Stimulated activated CD8-positive, alpha-beta memory T cell treated with anti-CD3 and anti-CD28 coated beads, Interleukin-2, amount 100 ng/mL, for 48 hours (primary cell): ENCODE results near the gene DDX50.
"Not testable (repeated sequence)": the region's sequence is repeated elsewhere in the genome, so short reads cannot be mapped to it uniquely, and the experiment has no call there.

Experiments
- DNase-seq, 2 donors: peaks; one replicate each; pipeline ENCODE4 v3.0.0-alpha.2; 2020; ENCODE audit warnings: low read depth in 2 of 2

Gene DDX50, protein sequence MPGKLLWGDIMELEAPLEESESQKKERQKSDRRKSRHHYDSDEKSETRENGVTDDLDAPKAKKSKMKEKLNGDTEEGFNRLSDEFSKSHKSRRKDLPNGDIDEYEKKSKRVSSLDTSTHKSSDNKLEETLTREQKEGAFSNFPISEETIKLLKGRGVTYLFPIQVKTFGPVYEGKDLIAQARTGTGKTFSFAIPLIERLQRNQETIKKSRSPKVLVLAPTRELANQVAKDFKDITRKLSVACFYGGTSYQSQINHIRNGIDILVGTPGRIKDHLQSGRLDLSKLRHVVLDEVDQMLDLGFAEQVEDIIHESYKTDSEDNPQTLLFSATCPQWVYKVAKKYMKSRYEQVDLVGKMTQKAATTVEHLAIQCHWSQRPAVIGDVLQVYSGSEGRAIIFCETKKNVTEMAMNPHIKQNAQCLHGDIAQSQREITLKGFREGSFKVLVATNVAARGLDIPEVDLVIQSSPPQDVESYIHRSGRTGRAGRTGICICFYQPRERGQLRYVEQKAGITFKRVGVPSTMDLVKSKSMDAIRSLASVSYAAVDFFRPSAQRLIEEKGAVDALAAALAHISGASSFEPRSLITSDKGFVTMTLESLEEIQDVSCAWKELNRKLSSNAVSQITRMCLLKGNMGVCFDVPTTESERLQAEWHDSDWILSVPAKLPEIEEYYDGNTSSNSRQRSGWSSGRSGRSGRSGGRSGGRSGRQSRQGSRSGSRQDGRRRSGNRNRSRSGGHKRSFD

DNA sequence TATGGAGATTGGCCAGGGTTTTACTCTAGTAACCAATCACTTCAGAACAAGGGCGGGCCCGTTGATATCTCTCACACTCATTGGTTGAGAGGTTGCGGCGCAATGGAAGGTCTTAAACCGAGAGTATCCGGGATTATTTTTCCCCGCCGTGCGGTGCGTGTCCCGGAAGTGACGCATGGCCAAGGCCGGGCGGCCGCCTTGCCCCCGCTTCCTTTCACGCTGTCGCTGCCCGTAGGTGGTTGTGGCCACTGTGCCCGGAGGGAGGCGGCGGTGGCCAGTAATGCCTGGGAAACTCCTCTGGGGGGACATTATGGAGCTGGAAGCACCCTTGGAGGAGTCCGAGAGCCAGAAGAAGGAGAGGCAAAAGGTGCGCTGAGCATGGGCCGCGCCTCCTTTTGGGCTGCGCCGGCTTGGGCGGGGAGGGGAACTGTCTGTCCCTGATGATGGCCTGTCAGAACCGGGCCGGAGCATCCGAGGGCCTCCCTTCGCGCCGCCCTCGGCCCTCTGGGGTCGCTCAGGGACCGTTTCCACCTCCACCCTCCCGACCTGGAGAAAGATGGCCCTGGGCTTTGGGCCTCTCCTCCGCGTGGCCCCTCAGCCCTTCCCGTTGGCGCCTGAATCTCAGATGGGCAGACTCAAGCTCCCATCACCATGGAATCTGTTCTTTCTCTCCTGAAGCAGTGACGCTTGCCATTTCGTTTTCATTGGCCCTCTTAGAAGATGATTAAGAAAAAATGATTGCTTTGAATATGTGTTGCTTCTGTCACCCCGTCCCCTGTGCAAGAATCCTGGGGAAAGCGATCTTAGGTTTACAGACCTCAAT is at the start of gene DDX50:
Gene DDX50 (plus strand): TSS at position 211 of the 823 bp plus-strand sequence. CDS start 70 bp downstream, at position 281.
- peak; percentile 91 to 94 for DNase-seq

DNA sequence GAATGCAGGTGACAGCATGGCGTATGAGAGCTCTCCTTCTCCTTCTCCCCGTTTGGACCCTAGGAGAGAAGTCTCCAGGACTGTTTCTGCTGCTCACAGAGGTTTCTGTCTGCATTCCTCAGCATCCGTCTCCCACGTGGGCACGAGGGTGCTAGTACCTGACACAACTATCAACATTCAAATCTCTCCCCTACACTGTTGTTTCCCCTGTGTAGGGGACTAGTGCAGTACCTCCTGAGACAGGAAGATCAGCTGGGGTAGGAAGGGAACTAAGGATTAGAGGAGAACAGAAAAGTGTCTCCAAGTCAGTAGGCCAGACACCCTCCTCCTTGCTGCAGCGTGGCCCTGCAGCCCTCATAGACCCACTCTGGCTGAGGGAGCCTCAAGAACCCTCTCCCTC is 44.8 kb upstream of the DDX50 start:
- DNase-seq = no peak

DNA sequence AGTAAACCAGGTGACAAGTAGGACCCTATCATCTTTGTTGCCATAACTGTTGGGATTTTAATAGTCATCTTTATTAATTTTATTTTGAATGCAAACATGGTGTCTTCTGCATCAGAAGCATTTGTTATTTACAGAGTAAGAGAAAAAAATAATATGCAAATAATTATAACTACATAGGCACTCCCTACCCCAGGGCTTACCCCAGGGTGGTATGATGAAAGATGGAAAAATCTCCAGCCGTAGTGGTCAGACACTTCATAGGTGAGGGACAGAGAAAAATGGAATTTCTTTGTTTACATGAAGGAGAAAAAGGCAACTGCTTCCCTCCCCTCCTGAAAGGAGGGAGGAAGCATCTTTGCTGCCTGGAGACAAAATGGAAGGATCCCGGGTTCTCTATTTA is 44.1 kb upstream of the DDX50 start:
- no peak for DNase-seq

DNA sequence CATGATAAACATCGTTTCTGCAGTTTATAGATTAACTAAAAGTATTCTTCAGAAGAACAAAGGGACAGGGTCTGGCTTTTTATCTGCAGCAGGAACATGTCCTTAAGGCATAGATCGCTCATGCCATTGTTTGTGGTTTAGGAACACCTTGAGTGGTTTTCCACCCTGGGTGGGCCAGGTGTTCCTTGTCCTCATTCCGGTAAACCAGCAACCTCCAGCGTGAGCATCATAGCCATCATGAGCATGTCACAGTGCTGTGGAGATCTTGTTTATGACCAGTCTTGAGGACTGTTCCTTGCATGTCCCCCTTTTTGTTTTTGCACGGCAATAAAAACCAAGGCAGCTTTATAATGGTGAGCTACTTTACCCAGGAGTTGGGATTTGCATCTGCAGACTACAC is 39.9 kb upstream of the DDX50 start:
- DNase-seq = no peak

DNA sequence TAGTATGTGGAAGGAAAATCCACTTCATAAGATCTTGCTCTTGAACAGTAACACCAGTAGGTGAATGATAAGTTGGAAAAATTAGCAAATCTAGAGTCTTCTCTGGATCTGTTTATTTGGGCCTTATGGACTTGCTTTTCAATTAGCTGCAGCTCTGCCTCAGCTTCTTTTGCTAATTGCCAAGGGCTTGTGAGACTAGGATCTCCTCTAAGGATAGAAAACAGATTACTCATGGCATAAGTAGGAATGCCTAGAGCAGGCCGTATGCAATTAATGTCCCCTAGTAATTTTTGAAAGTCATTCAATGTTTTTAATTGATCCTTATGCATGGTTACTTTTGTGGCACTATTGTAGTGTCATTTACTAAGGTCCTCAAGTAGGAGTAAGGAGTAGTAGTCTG is 36.5 kb upstream of the DDX50 start:
- DNase-seq = no peak

DNA sequence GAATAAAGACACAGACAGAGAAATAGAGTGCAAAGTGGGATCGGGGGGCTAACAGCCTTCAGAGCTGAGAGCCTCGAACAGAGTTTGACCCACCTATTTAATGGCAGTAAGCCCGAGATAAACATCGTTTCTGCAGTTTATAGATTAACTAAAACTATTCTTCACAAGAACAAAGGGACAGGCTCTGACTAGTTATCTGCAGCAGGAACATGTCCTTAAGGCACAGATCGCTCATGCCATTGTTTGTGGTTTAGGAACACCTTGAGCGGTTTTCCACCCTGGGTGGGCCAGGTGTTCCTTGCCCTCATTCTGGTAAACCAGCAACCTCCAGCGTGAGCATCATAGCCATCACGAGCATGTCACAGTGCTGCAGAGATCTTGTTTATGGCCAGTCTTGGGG is 32.9 kb upstream of the DDX50 start:
- not testable (repeated sequence) for DNase-seq

DNA sequence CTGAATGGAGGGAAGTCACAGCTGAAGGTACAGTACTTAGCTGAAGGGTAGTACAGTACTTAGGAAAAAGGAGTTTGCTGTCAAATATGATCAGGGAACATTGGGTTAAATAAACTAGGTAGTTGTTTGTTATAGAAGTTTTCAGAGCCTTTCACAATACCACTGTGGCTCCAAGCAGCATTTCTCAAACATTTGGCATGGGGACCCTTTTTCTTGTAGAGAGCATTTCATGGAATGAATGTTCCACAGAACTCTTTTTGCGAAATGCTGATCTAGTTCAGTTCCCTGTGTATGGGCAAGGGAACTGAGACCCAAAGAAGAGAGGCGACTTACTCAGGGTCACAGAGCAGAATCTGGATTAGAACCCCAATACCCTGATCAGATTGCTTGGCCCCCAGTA is 31.5 kb upstream of the DDX50 start:
- DNase-seq = no peak

DNA sequence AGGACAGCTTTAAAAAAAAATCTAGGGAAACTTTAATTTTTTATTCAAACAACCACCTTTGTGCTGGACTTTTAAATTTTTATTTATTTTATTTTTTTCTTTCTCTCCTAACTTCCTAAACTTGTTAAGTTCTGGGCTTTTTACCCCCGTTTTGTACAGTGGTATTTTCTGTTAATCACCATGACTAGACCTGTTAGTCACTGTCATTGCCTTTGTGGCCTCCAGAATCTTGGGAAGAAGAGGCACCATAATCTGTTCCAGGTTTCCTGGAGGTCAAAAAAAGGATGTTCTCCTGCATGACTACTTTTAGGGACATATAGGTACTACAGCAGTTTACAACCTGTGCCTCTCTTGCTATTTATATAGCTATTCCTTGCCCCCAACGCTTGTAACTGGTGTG is 31.1 kb upstream of the DDX50 start:
- no peak for DNase-seq

DNA sequence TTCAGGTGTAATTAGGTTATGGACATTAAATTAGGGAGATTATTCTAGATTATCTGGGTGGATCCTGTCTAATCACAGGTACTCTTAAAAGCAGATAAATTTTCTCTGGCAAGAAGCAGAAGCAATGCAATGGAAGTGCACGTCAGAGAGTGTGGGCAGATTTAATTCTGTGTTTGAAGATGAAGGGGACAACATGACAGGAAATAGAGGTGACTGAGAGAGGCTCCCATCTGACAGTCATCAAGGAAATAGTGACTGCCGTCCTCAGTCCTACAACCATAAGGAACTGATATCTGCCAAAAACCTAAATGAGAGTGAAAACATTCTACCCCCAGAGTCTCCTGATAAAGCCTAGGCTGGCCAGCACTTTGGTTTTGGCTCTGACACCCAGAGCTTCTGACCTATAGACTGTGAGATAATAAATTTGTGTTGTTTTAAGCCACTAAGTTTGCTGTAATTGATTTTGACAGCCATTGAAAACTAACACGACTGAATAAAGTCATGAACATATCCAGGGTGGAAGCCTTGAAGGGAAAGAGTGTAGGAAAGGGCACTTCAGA is 30.5 kb upstream of the DDX50 start:
- no peak for DNase-seq

DNA sequence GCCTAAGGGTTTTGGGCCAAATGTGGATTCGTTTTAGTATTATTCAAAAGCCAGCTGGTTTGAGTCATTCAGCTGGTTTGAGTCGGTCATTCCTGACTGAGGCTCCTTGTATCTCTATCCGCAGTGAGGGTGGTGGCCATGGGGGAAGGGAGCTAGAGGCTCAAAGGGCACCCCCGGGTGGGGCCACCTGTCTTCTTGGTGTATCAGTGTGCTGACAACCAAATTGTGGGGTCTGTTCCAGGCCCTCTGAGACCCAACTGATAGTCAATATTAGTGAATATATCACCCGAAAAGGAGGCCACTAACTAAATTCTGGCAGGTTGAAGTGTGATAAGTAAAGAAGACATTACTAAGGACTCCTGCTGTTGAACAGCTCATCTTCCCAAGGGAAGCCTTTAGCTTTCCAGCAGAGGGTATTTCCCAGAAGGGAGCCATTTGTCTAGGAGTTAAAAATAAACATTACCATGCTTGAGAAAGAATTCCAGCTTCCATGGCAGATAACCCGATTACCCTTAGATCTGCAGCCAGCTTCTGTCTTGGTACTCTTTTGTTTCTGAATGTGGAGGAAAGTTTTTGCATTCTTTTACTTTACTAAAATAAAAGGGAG is 29.9 kb upstream of the DDX50 start:
- no peak for DNase-seq

DNA sequence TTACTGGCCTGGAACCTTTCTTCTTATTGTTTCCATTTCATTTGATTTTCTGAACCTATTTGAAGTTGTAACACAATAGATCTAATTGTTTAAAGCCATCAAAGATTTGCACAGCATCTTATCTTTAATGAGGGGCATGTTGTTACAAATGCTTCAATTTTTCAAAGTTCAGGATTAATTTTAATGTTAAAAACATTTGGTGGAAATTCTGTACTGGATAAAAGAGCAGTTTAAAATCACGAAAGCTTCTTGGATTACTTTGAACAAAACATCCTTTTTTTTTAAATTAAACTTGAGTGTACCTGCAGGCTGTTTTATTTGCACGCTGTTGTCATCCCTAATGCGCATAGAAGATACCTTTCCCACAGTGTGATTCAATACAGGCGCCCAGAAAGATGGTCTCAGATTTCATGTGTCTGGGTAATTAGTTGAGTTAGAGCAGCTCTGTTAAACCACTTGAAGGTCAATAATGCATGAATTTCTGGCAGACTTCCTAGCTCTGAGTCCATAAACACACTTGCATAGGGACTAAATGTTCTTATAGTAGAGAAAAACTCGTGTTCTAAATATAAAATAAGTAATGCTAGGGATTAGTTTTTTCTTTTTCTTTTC is 29.3 kb upstream of the DDX50 start:
- DNase-seq = no peak

DNA sequence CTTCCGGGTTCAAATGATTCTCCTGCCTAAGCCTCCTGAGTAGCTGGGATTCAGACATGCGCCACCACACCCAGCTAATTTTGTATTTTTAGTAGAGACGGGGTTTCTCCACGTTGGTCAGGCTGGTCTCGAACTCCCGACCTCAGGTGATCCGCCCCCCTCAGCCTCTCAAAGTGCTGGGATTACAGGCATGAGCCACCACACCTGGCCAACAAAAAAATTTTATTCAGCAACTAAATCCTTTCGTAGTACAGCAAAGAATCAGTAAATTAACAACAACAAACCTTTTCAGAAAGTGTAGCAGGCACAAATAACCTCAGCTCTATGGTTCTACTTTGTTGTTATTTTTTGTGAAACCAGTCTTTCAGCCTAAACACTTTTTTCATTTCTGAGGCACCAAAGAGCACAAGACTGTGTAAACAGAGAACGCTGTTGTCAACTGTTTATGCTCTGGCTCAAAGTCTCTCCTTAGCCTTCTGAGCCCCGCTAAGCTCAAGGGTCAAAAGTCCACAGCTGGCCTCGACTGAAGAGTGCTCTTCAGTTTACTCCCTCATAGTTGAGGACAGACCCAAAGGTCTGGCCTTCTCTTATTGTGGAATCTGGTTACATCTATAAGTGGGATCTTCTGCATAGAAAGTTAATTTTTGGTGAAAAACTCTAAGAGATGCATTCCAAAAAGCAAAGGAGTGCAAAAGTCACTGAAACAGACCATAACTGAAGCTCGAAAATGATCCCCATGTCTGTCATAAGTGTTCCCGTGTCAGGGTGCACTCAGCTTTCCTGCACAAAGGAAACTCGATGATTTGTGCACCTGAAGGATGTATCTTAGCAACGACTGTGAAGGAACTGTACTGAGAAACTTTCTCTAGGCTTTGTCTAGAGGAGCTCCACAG is 24.6 kb upstream of the DDX50 start:
- DNase-seq = no peak

DNA sequence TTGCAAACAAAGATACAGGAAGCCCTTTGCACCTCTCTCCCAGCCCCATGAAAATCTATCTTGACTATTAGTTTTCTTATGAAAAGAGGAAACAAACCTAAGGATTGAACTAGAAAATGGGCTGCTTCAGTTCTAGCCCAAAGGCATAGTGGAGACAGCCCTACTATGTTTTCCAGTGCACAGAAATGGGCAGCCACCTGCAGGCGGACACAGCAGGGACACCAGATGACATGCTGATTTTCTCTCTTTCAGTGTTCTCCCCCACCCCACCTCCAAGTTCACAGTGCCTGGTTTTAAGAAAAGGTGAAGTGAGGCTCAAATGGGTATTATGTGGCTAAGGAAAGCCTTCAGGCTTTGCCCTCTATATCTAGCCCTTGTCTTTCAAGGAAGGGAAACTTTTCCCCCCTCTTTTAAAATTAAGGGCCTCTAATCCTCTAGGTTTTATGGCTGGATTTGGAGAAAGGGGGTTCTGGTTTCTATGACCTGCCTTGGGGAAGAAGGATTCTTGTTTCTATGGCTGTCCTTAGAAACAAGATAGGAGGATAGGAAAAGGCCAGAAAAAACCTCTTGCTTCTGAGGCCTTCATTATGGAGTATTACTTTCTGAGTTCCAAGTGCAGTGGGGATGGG is 23.5 kb upstream of the DDX50 start:
- no peak for DNase-seq

DNA sequence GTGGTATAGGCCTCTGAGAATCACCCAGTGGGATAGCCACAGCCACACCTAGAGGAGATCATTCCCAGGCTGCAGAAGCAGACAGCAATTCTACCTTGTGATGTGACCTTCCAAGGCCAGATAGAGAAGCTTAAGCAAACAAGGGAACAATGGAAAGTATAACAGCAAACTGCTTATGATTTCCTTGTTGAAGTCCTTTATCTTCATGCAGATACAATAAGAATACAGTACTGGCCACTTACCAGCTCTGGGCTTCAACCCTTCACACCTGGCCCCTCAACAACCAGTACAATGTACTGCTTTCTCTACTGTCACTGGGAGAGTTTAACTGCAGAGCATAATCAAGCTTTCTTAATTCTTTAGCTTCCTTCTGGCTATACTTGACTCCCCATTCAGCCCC is 22.6 kb upstream of the DDX50 start:
- DNase-seq = no peak

DNA sequence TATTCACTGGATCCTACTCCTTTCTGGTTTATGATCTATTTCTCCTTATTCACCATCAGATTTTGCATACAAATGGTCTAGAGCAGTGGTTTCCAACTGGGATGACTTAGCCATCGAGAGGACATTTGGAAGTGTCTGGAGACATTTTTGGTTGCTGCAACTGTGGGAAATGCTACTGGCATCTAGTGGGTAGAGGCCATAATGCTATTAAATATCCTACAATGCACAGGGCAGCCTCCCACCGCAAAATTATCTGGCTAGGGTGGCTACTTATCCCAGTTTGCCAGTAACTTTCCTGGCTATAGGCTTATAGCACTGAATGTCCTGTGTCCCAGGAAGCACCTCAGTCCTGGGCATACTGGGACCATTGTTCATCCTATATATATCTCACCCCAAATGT is 21.5 kb upstream of the DDX50 start:
- no peak for DNase-seq

DNA sequence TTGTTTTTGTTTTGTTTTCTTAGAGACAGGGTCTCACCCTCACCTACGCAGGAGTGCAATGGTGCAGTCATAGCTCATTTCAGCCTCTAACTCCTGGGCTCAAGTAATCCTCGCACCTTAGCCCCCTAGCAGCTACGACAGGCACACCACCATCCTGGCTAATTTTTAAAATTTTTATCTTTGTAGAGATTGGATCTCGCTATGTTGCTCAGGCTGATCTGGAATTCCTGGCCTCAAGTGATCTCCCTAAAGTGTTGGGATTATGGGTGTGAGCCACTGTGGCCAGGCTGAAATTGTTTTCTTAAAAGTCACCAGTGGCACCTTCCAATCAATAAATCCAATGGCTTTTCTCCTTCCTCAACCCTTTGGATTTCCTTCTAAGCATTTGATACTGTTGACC is 20.9 kb upstream of the DDX50 start:
- no peak for DNase-seq

DNA sequence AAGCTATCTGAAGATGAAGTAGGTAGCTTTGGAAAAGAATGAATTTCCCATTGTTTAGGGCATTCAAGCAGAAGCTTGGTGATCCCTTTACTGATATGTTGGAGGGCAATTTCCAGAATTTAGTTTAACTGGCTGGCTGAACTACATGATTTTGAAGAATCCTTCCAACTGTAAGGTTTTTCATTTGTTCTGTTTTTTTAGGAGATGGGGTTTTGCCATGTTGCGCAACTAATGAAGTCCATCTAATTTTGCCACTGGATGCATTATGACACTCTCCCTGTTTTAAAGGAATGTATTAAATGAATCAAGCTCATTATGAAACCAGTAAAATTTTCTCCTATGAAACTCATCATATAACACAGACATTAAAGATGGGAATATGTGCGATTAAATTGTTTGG is 6.1 kb upstream of the DDX50 start:
- no peak for DNase-seq

DNA sequence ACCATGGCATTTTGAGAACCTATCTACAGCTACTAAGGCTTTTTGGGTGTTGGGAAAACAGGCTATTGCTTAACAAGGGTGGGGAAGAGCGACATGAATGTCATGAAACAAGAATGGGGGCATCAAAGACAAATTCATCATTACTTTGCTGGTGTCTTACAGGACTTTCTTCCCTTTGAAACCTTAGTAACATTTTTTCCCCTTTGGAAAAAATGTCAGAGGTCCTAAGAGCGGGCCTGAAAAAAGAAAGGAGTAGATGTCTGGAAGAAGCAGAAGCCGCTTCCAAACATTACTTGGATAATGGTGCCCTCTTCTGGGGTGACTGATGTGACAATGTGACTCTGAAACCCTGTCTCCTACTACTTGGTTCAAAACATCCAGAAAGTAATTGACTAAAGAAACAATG is 3.8 kb upstream of the DDX50 start:
- no peak for DNase-seq

DNA sequence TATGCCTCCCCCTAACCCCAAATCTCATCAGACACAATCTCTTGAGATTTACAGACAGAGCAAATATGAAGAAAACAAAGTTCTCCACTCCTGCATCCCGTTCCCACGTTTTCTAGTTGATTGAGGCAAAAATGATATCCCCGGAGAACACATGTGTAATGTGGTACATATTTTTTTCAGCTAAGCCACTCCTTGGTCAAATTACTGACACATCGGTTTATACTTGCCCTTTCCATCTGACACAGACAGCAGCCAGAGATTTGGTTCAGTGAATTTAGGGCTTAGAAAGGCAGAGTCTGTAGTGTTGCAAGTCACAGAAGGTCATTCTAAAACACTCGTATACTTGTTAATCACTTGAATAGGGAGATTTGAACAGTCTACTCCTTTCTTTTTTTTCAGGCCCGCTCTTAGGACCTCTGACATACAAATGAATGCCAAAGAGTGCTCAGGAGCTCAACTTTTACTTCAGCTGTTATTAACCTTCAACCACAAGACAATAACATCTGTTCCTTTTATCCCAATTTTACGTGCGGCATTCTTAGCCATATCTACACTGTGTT is 1.8 kb upstream of the DDX50 start:
- DNase-seq = no peak
